NT2/D1 (cell line): ENCODE data around the gene ICA1.

ENCODE experiments used
- SUZ12 ChIP-seq: IDR thresholded peaks from 2 replicates; pipeline ENCODE4 v1.6.1; 2011; ENCODE audit not compliant: insufficient read length, insufficient read depth; ENCODE audit errors: extremely low read depth
- YY1 ChIP-seq: IDR thresholded peaks from 2 replicates; pipeline ENCODE4 v1.6.1; 2011; ENCODE audit not compliant: insufficient read length, insufficient read depth
- ZNF274 ChIP-seq: IDR thresholded peaks from 2 replicates; pipeline ENCODE4 v1.6.1; 2011; ENCODE audit warnings: mild to moderate bottlenecking, low read depth, low read length

DNA sequence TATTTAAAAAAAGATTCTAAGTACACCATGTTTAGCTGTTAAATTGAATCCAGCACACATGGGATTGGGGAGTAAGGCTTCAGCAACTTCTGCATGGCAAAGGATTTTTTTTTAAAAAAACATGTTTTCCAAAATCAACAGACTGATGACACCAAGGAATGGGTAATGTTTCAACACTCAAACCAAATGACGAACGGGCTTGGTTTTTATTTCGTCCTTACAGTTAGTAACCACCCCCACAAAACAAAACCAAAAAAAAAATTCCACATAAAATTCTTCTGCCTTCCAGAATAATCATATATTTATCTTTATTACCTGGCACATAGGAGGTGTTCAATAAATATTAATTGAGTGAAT lies 45.7 kb downstream of the ICA1 start:
- TF ChIP-seq ZNF274 (no peak), YY1 (no peak), SUZ12 (no peak)
